HepG2 (cell line): ENCODE measurements around the gene TMEM33. TPM values are rescaled to one million over a fixed set of nuclear protein-coding genes. Genes with fewer than 3 reads are reported as not detected.
A peak's percentile ranks its signal among the peaks of the same experiment; 100 is the strongest.

Source experiments
- CEBPG ChIP-seq: IDR thresholded peaks from 2 replicates; pipeline ENCODE4 v1.6.1; 2016
- NKX3-1 ChIP-seq: sonication (generic); formaldehyde crosslinking; IDR thresholded peaks from 2 replicates; pipeline ENCODE4 v1.5.0; 2020; ENCODE audit warnings: missing genetic modification reagents
- PHF8 ChIP-seq: sonication (generic); formaldehyde crosslinking; IDR thresholded peaks from 2 replicates; pipeline ENCODE4 v1.5.0; 2020; ENCODE audit warnings: missing genetic modification reagents
- POLR2G ChIP-seq: fragments of 200-400 bp; formaldehyde crosslinking; IDR thresholded peaks from 2 replicates; pipeline ENCODE4 v1.6.1; 2018; ENCODE audit warnings: mild to moderate bottlenecking, low read depth, low read length, moderate library complexity
- RFXAP ChIP-seq: sonication (generic); formaldehyde crosslinking; IDR thresholded peaks from 2 replicates; pipeline ENCODE4 v1.4.0; 2020; ENCODE audit warnings: missing genetic modification reagents, borderline replicate concordance
- ZNF550 ChIP-seq: sonication (generic); formaldehyde crosslinking; IDR thresholded peaks from 2 replicates; pipeline ENCODE4 v1.4.0; 2020; ENCODE audit warnings: mild to moderate bottlenecking, missing genetic modification reagents, borderline replicate concordance
- ZNF883 ChIP-seq: sonication (generic); formaldehyde crosslinking; IDR thresholded peaks from 2 replicates; pipeline ENCODE4 v1.5.1; 2020; ENCODE audit warnings: mild to moderate bottlenecking, missing genetic modification reagents; ENCODE audit errors: not compliant biosample characterization
- polyA plus RNA-seq, 8 experiments: library from polyadenylated mRNA; depleted of rRNA in 3 of 8; stranded (reverse) in 7 of 8; unstranded in 1 of 8; fragments of >200 nt; fragmentation: Illumina TruSeq in 4 of 8; extraction: Trizol in 4 of 8; gene quantifications; 2 replicates each; pipeline versions ENCODE4 v1.2.1 to v1.2.3, GENCODE V29; 2011 to 2016; ENCODE audit warnings: low read depth in 4 of 8, missing spikeins in 1 of 8, mixed read lengths in 1 of 8; ENCODE audit not compliant: insufficient read depth in 1 of 8
- total RNA-seq, 5 experiments: library from RNA; depleted of rRNA; stranded (reverse); fragments of >200 nt; fragmentation: Illumina TruSeq; extraction: Trizol; gene quantifications; 2 replicates each; pipeline ENCODE4 v1.2.3, GENCODE V29; 2016; ENCODE audit warnings: low read depth in 1 of 5
- TF ChIP-seq, protein P1 (sequence below): sonication (generic); formaldehyde crosslinking; IDR thresholded peaks from 2 replicates; pipeline ENCODE4 v1.4.0; 2020; ENCODE audit warnings: missing genetic modification reagents, mild to moderate bottlenecking, borderline replicate concordance
- TF ChIP-seq, protein P2 (sequence below): sonication (generic); formaldehyde crosslinking; IDR thresholded peaks from 2 replicates; pipeline ENCODE4 v1.4.0; 2020; ENCODE audit warnings: missing genetic modification reagents
- TF ChIP-seq, protein P3 (sequence below), 2 experiments: fragments of 450-650 bp in 1 of 2; sonication (generic) in 1 of 2; formaldehyde crosslinking in 1 of 2; IDR thresholded peaks; 2 replicates each; pipeline versions ENCODE4 v1.6.1 to v1.8.0; 2016 to 2022; ENCODE audit warnings: antibody characterized with exemption in 1 of 2, mild to moderate bottlenecking in 1 of 2, missing genetic modification reagents in 1 of 2
- TF ChIP-seq, protein P4 (sequence below): sonication (generic); formaldehyde crosslinking; IDR thresholded peaks from 2 replicates; pipeline ENCODE4 v1.5.0; 2020; ENCODE audit warnings: mild to moderate bottlenecking, low read depth, missing genetic modification reagents, borderline replicate concordance

The TMEM33 gene
- total and polyA plus RNA-seq, 2 of the 13 experiments (the other 11 are each of a cell fraction or from before 2014, with no cell fraction given): 36.1 to 66.6 TPM

DNA sequence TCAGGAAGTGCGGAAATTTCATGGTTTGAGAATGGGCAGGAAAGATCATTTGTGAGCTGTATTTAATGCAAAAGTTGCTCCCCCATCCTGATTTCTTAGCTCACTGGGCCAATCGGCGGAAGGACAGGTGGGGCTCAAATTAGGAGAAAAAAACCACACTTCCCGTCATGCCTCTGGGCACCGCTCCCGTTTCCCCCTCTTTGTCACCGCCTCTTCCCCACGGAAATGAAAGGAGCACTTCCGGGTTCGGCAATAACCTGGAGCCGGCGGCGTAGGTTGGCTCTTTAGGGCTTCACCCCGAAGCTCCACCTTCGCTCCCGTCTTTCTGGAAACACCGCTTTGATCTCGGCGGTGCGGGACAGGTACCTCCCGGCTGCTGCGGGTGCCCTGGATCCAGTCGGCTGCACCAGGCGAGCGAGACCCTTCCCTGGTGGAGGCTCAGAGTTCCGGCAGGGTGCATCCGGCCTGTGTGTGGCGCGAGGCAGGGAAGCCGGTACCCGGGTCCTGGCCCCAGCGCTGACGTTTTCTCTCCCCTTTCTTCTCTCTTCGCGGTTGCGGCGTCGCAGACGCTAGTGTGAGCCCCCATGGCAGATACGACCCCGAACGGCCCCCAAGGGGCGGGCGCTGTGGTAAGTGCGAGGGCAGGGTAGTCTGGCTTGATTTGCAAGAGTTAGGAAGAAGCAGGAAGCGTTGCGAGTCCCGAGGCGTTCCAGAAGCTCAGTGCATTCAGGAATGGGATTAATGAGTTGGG is at the start of gene TMEM33 (continued):
- TF ChIP-seq, protein P1, sequence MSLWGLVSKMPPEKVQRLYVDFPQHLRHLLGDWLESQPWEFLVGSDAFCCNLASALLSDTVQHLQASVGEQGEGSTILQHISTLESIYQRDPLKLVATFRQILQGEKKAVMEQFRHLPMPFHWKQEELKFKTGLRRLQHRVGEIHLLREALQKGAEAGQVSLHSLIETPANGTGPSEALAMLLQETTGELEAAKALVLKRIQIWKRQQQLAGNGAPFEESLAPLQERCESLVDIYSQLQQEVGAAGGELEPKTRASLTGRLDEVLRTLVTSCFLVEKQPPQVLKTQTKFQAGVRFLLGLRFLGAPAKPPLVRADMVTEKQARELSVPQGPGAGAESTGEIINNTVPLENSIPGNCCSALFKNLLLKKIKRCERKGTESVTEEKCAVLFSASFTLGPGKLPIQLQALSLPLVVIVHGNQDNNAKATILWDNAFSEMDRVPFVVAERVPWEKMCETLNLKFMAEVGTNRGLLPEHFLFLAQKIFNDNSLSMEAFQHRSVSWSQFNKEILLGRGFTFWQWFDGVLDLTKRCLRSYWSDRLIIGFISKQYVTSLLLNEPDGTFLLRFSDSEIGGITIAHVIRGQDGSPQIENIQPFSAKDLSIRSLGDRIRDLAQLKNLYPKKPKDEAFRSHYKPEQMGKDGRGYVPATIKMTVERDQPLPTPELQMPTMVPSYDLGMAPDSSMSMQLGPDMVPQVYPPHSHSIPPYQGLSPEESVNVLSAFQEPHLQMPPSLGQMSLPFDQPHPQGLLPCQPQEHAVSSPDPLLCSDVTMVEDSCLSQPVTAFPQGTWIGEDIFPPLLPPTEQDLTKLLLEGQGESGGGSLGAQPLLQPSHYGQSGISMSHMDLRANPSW (CRISPR knock-in tag): no peak; the same call in 1 of the 2 replicates
- TF ChIP-seq ZNF883 (CRISPR knock-in tag) (peak; percentile 17), POLR2G (peak; percentile 86), NKX3-1 (CRISPR knock-in tag) (peak; percentile 82), ZNF550 (CRISPR knock-in tag) (no peak; the same call in 1 of the 2 replicates), RFXAP (CRISPR knock-in tag) (peak; percentile 76; the same call in 1 of the 2 replicates), CEBPG (CRISPR knock-in tag) (peak; percentile 44), PHF8 (CRISPR knock-in tag) (peak; percentile 88)
- TF ChIP-seq, protein P2, sequence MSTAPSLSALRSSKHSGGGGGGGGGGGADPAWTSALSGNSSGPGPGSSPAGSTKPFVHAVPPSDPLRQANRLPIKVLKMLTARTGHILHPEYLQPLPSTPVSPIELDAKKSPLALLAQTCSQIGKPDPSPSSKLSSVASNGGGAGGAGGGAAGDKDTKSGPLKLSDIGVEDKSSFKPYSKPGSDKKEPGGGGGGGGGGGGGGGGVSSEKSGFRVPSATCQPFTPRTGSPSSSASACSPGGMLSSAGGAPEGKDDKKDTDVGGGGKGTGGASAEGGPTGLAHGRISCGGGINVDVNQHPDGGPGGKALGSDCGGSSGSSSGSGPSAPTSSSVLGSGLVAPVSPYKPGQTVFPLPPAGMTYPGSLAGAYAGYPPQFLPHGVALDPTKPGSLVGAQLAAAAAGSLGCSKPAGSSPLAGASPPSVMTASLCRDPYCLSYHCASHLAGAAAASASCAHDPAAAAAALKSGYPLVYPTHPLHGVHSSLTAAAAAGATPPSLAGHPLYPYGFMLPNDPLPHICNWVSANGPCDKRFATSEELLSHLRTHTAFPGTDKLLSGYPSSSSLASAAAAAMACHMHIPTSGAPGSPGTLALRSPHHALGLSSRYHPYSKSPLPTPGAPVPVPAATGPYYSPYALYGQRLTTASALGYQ (CRISPR knock-in tag): 0 out of 2 replicates have a peak, but pooled peaks have one; percentile 41
- TF ChIP-seq, protein P3, sequence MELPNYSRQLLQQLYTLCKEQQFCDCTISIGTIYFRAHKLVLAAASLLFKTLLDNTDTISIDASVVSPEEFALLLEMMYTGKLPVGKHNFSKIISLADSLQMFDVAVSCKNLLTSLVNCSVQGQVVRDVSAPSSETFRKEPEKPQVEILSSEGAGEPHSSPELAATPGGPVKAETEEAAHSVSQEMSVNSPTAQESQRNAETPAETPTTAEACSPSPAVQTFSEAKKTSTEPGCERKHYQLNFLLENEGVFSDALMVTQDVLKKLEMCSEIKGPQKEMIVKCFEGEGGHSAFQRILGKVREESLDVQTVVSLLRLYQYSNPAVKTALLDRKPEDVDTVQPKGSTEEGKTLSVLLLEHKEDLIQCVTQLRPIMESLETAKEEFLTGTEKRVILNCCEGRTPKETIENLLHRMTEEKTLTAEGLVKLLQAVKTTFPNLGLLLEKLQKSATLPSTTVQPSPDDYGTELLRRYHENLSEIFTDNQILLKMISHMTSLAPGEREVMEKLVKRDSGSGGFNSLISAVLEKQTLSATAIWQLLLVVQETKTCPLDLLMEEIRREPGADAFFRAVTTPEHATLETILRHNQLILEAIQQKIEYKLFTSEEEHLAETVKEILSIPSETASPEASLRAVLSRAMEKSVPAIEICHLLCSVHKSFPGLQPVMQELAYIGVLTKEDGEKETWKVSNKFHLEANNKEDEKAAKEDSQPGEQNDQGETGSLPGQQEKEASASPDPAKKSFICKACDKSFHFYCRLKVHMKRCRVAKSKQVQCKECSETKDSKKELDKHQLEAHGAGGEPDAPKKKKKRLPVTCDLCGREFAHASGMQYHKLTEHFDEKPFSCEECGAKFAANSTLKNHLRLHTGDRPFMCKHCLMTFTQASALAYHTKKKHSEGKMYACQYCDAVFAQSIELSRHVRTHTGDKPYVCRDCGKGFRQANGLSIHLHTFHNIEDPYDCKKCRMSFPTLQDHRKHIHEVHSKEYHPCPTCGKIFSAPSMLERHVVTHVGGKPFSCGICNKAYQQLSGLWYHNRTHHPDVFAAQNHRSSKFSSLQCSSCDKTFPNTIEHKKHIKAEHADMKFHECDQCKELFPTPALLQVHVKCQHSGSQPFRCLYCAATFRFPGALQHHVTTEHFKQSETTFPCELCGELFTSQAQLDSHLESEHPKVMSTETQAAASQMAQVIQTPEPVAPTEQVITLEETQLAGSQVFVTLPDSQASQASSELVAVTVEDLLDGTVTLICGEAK (IDR thresholded peaks at IDR 0.05): peak; percentile 87
- TF ChIP-seq, protein P3 (CRISPR knock-in tag; IDR thresholded peaks at IDR 0.05): peak; percentile 11; the same call in 1 of the 2 replicates
- TF ChIP-seq, protein P4, sequence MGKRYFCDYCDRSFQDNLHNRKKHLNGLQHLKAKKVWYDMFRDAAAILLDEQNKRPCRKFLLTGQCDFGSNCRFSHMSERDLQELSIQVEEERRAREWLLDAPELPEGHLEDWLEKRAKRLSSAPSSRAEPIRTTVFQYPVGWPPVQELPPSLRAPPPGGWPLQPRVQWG: no peak
